Lower leg skin (tissue), 4 donors: ENCODE data around the gene GNG7. TPM values are rescaled to one million over a fixed set of nuclear protein-coding genes. Genes with fewer than 3 reads are reported as not detected.

ENCODE experiments used
- DNase-seq, 2 donors: peaks; one replicate each; pipeline ENCODE4 v3.0.0-alpha.2; 2019; ENCODE audit warnings: low spot score in 2 of 2
- H3K4me3 ChIP-seq: fragments of 200-600 bp; sonication (generic); 2 replicates; pipeline ENCODE4 v1.5.1; 2017; ENCODE audit warnings: mild to moderate bottlenecking, low read depth; ENCODE audit not compliant: poor library complexity, severe bottlenecking
- POLR2A ChIP-seq, 2 donors: fragments of 450-650 bp; IDR thresholded peaks; one replicate each; pipeline ENCODE4 v1.6.1; 2016 to 2017; ENCODE audit warnings: antibody characterized with exemption in 2 of 2, mild to moderate bottlenecking in 1 of 2, moderate library complexity in 1 of 2
- WGBS, 2 donors: methylation state at CpG; one replicate each; pipeline ENCODE4 v1.1.5; 2018; 5-methylcytosine and 5-hydroxymethylcytosine counted together
- intact Hi-C: fragments of 100-400 bp; cut with DNase I; formaldehyde crosslinking; loops from one replicate; pipeline ENCODE4 v1.15.0; 2023; ENCODE audit warnings: low total_unique reads
- total RNA-seq, 4 donors: library from RNA; depleted of rRNA; stranded (reverse); fragments of >200 nt; gene quantifications; one replicate each; pipeline ENCODE4 v1.1.0, GENCODE V29; 2016
- TF ChIP-seq, protein P1 (sequence below), 3 donors: fragments of 450-650 bp; IDR thresholded peaks; one replicate each; pipeline ENCODE4 v1.5.1; 2016; ENCODE audit warnings: antibody characterized with exemption in 3 of 3, mild to moderate bottlenecking in 3 of 3, moderate library complexity in 2 of 3

GNG7 gene
- total RNA-seq, 4 donors from 2014 or later = 0.59 to 3.4 (median 2.4) TPM

DNA sequence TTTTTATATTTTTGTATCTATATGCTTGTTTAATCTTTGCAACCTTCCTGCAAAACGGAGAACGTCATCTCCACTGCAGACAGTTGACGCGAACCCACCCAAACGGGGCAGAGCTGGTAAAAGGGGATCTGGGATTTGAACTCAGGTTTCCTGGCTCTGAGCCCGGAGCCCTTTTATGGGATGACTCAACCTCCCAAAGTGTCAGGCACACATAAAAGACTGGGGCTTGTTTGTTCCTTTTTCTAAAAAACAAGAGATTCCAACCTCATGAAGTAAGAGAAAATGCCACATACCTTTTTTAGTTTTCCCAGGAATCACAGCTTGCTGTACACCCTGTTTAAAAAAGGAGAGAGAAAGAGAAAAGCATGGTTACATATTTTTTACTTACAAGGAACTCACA is 147.6 kb downstream of the GNG7 start:
- no peak for TF ChIP-seq POLR2A (IDR thresholded peaks at IDR 0.05)
- TF ChIP-seq, protein P1, sequence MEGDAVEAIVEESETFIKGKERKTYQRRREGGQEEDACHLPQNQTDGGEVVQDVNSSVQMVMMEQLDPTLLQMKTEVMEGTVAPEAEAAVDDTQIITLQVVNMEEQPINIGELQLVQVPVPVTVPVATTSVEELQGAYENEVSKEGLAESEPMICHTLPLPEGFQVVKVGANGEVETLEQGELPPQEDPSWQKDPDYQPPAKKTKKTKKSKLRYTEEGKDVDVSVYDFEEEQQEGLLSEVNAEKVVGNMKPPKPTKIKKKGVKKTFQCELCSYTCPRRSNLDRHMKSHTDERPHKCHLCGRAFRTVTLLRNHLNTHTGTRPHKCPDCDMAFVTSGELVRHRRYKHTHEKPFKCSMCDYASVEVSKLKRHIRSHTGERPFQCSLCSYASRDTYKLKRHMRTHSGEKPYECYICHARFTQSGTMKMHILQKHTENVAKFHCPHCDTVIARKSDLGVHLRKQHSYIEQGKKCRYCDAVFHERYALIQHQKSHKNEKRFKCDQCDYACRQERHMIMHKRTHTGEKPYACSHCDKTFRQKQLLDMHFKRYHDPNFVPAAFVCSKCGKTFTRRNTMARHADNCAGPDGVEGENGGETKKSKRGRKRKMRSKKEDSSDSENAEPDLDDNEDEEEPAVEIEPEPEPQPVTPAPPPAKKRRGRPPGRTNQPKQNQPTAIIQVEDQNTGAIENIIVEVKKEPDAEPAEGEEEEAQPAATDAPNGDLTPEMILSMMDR (IDR thresholded peaks at IDR 0.05) = no peak
- no peak for DNase-seq

DNA sequence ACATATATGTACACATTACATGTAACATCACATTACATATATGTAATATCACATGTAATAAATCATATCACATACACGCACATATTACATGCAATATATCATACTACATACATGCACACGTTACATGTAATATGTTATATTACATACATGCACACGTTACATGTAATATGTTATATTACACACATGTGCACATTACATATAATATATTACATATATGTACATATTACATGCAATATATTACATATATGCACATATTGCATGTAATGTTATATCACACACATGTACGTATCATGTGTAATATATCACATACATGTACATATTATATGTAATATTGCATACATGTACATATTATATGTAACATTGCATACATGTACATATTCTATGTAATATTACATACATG is 149.0 kb downstream of the GNG7 start:
- WGBS, 2 donors = 89 to 94% methylated on average over 4 of the region's 4 CpGs
- intact Hi-C loops = no loop called here
- no peak overlapping the region for H3K4me3 ChIP-seq
- no peak for DNase-seq
- TF ChIP-seq POLR2A (IDR thresholded peaks at IDR 0.05) = no peak
- TF ChIP-seq, protein P1 (IDR thresholded peaks at IDR 0.05) = no peak

More for the DNA sequence above, 147.6 kb downstream of the GNG7 start:
- no peak overlapping the region for H3K4me3 ChIP-seq
- intact Hi-C loops = no loop called here
- WGBS, 2 donors = 63 to 71% methylated on average over 6 of the region's 6 CpGs

DNA sequence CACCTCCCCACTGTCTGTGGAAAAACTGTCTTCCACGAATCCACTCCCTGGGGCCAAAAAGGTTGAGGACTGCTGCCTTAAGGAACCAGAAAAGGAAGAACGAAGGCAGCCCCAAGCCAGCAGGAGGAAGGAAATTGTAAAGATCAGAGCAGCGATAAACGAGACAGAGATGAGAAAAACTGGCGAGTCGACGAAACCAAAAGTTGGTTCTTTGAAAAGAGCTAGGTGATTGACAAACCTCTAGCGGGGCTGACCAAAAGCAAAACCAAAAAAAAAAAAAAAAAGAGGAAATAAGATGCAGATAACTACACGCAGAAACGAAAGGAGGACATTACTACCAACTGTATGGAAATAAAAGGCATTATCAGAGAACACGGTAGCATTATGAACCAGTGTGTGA is 149.6 kb downstream of the GNG7 start:
- WGBS, 2 donors = 18 to 19% methylated on average over 11 of the region's 11 CpGs
- H3K4me3 ChIP-seq = no peak overlapping the region
- no peak for TF ChIP-seq POLR2A (IDR thresholded peaks at IDR 0.05)
- TF ChIP-seq, protein P1 (IDR thresholded peaks at IDR 0.05) = no peak
- DNase-seq = no peak
- intact Hi-C loops = no loop called here

DNA sequence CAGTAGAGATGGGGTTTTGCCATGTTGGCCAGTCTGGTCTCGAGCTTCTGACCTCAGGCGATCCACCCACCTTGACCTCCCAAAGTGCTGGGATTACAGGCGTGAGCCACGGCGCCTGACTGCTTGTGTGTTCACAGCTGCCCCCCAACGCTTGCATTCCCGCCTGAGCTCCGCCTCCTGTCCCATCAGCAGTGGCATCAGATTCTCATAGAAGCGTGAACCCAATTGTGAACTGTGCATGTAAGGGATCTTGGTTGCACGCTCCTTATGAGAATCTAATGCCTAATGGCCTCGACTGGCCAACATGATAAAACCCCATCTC is 150.7 kb downstream of the GNG7 start:
- DNase-seq = no peak
- intact Hi-C loops = no loop called here
- 90 to 93% methylated on average over 11 of the region's 11 CpGs for WGBS, 2 donors
- TF ChIP-seq, protein P1 (IDR thresholded peaks at IDR 0.05) = no peak
- no peak for TF ChIP-seq POLR2A (IDR thresholded peaks at IDR 0.05)
- no peak overlapping the region for H3K4me3 ChIP-seq

DNA sequence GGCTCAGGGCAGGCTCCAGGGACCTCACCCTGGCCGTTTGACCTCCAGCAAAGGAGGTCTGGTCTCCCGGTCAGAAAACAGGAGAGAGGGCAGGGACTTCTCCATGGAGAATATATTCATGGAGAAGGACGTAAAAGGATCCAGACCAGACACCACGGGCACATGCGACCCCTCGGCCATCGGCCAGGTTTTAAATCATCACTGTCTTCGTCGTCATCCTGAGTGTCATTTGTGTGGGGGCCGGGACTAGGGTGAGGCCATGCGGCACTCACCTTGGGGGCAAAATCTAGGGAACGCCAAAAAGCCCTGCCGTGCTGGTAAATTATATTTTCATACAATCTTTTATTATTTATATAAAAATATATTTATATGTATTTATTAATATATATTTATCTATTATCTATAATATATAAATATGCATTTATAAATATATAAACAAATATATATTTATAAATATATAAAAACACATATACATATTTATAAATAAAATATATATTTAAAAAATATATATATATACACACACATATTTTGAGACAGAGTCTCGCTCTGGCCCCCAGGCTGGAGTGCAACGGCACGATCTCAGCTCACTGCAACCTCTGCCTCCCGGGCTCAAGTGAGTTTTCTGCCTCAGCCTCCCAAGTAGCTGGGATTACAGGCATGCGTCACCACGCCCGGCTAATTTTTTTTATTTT is 151.2 kb downstream of the GNG7 start:
- H3K4me3 ChIP-seq = no peak overlapping the region
- no peak for DNase-seq
- TF ChIP-seq, protein P1 (IDR thresholded peaks at IDR 0.05) = no peak
- no peak for TF ChIP-seq POLR2A (IDR thresholded peaks at IDR 0.05)
- 90% methylated on average over 19 to 20 of the region's 20 CpGs for WGBS, 2 donors
- intact Hi-C loops = no loop called here
